Common myeloid progenitor, CD34-positive (primary cell): Measurements from ENCODE around the gene AP1S2. TPM values are rescaled to one million over a fixed set of nuclear protein-coding genes. Genes with fewer than 3 reads are reported as not detected.

Source experiments
- CTCF ChIA-PET: fragments of 350-600 bp; sonication (Branson Sonifier 250); formaldehyde crosslinking; loops from one replicate; lab custom pipeline; 2021; ENCODE audit warnings: antibody characterized with exemption; lab: Charles Lee
- POLR2A ChIA-PET: fragments of 350-600 bp; sonication (Branson Sonifier 250); formaldehyde crosslinking; loops from one replicate; lab custom pipeline; 2021; ENCODE audit warnings: antibody characterized with exemption; lab: Charles Lee
- DNase-seq, 3 donors: peaks; one replicate each; pipeline versions ENCODE4 v3.0.0 to v3.0.0-alpha.2; 2013
- H3K27ac ChIP-seq, 2 experiments: 1 replicate in 1 of 2; 2 replicates in 1 of 2; pipeline ENCODE4 v1.7.0; 2013; ENCODE audit warnings: inconsistent platforms in 2 of 2, low read length in 2 of 2, mild to moderate bottlenecking in 2 of 2, low read depth in 1 of 2, moderate library complexity in 1 of 2; ENCODE audit not compliant: severe bottlenecking in 2 of 2, insufficient read depth in 1 of 2, poor library complexity in 1 of 2
- H3K27me3 ChIP-seq, 5 experiments: replicated peaks in 2 of 5; 1 replicate in 3 of 5; 2 replicates in 2 of 5; pipeline versions ENCODE4 v1.6.1 to v1.7.0; 2013; ENCODE audit warnings: low read length in 4 of 5, mild to moderate bottlenecking in 2 of 5, moderate library complexity in 2 of 5, inconsistent platforms in 1 of 5; ENCODE audit not compliant: insufficient read depth in 5 of 5, control insufficient read depth in 4 of 5
- H3K36me3 ChIP-seq, 4 experiments: 1 replicate in 2 of 4; 2 replicates in 2 of 4; pipeline versions ENCODE4 v1.6.1 to v1.7.0; 2013; ENCODE audit warnings: low read length in 3 of 4, control low read depth in 1 of 4, mild to moderate bottlenecking in 1 of 4; ENCODE audit not compliant: control insufficient read depth in 4 of 4, insufficient read depth in 4 of 4
- H3K4me1 ChIP-seq, 4 experiments: 1 replicate in 3 of 4; 2 replicates in 1 of 4; pipeline versions ENCODE4 v1.6.1 to v1.7.1; 2013; ENCODE audit warnings: low read length in 3 of 4, mild to moderate bottlenecking in 3 of 4, control low read depth in 1 of 4, inconsistent platforms in 1 of 4, moderate library complexity in 1 of 4; ENCODE audit not compliant: control insufficient read depth in 4 of 4, insufficient read depth in 4 of 4; ENCODE audit errors: control extremely low read depth in 1 of 4
- H3K4me3 ChIP-seq, 7 experiments: 1 replicate in 4 of 7; 2 replicates in 3 of 7; pipeline versions ENCODE4 v1.5.1 to v1.7.0; 2013; ENCODE audit warnings: mild to moderate bottlenecking in 7 of 7, low read length in 6 of 7, moderate library complexity in 6 of 7, inconsistent platforms in 2 of 7, low read depth in 2 of 7, control low read depth in 1 of 7; ENCODE audit not compliant: insufficient read depth in 4 of 7, control insufficient read depth in 1 of 7; ENCODE audit errors: extremely low read depth in 1 of 7
- H3K9me3 ChIP-seq, 5 experiments: 1 replicate in 4 of 5; 2 replicates in 1 of 5; pipeline versions ENCODE4 v1.6.1 to v1.7.1; 2013; ENCODE audit warnings: low read length in 4 of 5, mild to moderate bottlenecking in 2 of 5, inconsistent platforms in 1 of 5, low read depth in 1 of 5, moderate library complexity in 1 of 5; ENCODE audit not compliant: control insufficient read depth in 4 of 5, insufficient read depth in 2 of 5; ENCODE audit errors: control extremely low read depth in 1 of 5
- WGBS: methylation state at CpG from one replicate; pipeline ENCODE4 v1.1.5; 2013; ENCODE audit not compliant: insufficient coverage; 5-methylcytosine and 5-hydroxymethylcytosine counted together
- polyA plus RNA-seq: library from polyadenylated mRNA; unstranded; fragments of 120-200 nt; gene quantifications from one replicate; pipeline ENCODE4 v1.2.1, GENCODE V29; 2013

AP1S2 gene
- 81.2 TPM for polyA plus RNA-seq

DNA sequence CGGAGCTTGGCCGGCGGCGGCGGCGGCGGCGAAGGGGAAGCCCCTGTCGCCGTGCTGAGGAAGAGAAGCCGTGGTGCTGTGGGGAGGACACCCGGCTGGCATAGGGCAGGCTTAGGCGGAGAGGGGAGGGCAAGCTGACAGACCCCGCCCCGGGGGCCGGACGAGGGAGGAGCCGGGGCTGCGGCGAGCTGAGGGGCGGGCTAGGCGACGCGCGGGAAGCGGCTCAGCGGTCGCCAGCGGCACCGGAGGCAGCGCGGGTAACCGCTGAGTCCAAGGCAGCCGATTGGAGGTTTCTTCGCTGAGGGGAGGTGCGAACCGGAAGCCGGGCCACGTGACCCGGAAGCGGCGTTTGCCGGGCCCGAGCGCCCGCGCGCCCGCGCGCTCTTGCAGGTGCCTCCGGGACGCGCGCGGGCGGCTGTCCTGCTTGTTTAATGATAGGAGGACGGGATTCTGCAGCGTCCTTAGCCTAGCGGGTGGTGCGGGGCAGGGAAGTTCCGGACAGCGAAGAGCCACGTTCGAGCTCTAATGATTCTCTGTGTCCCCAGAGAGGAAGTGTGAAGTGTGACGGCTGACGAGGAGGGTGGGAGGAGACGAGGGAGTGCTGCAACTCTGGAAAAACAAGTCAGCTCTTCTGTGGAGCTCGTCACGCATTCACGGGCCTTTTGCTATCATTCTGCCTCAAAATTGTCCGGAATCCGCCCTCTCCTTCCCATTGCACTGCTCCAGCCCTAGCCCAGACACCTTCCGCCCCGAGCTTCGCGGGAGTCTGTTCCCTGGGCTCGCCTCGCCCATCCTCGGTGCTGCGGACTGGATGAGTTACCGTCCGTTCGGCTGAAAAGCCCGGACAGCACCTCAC, at the start of gene AP1S2:
TSS of gene AP1S2 (minus strand) at position 102 of the 856 bp plus-strand sequence. CDS start 2,289 bp downstream, outside the sequence.
- peak within 1 kb of the TSS; percentile 76 to 85 for H3K27ac ChIP-seq
- ChIA-PET CTCF (interaction anchor here (1.7 kb wide), 1 partner anchor 34 kb away, joined by 3 read pairs; no protein-coding TSS in a partner anchor), POLR2A (no interaction called here)
- H3K36me3 ChIP-seq = peaks cover 0 to 5% (median 0%) of the 10 kb centered on the region in 4 experiments
- peak; percentile 92 to 99 (median 99) for DNase-seq
- H3K9me3 ChIP-seq = no peaks in the 10 kb centered on the region
- H3K4me3 ChIP-seq = peak within 1 kb of the TSS; percentile 70 to 84 (median 74)
- peaks cover 11 to 24% (median 19%) of the 10 kb centered on the region in 4 experiments for H3K4me1 ChIP-seq
- peaks cover 0 to 35% (median 0%) of the 10 kb centered on the region in 5 experiments for H3K27me3 ChIP-seq
- WGBS = under 1% methylated on average over 76 of the region's 85 CpGs

GRCh38 chrX:15903186-15903681, 48.6 kb upstream of the AP1S2 start:
- WGBS = 79% methylated on average over 3 of the region's 5 CpGs
- POLR2A ChIA-PET = no interaction called here
- Histone ChIP-seq H3K9me3 (peaks cover 0 to 6% (median 0%) of the 10 kb centered on the region in 5 experiments), H3K36me3 (no peaks in the 10 kb centered on the region), H3K27me3 (peaks cover 0 to 6% (median 0%) of the 10 kb centered on the region in 5 experiments), H3K4me3 (no peak overlapping the region), H3K4me1 (no peaks in the 10 kb centered on the region), H3K27ac (no peak overlapping the region)
- peak in 2 of 3 donors; percentile 33 to 42 for DNase-seq
- CTCF ChIA-PET = no interaction called here

GRCh38 chrX:15895334-15895733, 40.7 kb upstream of the AP1S2 start:
- DNase-seq = no peak
- Histone ChIP-seq H3K4me1 (no peaks in the 10 kb centered on the region), H3K27ac (no peak overlapping the region), H3K4me3 (no peak overlapping the region), H3K27me3 (peaks cover 0 to 8% (median 0%) of the 10 kb centered on the region in 5 experiments), H3K36me3 (no peaks in the 10 kb centered on the region), H3K9me3 (no peaks in the 10 kb centered on the region)
- WGBS = 100% methylated on average over 1 of the region's 4 CpGs
- POLR2A ChIA-PET = no interaction called here
- CTCF ChIA-PET = no interaction called here

DNA sequence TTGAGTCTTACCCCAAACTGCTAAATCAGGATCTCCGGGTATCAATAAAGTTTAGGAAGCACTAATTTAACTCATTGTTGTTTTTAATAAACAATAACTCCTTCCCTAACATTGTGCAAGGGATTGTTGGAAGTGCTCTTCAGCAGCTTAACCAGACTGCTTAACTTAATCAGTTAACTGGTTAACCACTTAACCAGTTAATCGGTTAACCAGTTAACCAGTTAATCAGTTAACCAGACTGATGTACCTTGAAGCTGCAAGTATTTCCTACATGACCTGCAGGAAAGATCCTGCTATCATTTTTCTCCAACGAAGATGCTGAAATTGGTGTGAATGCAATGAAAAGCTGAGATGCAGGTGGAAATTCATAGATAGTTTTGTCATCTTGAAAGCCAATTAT, 40.1 kb upstream of the AP1S2 start:
- no peaks in the 10 kb centered on the region for H3K9me3 ChIP-seq
- no peaks in the 10 kb centered on the region for H3K4me1 ChIP-seq
- ChIA-PET POLR2A (no interaction called here), CTCF (no interaction called here)
- H3K27me3 ChIP-seq = peaks cover 0 to 10% (median 0%) of the 10 kb centered on the region in 5 experiments
- no peak overlapping the region for H3K27ac ChIP-seq
- WGBS = 100% methylated on average over 2 of the region's 3 CpGs
- H3K4me3 ChIP-seq = no peak overlapping the region
- no peak for DNase-seq
- H3K36me3 ChIP-seq = no peaks in the 10 kb centered on the region

- Histone ChIP-seq H3K36me3 (no peaks in the 10 kb centered on the region), H3K27ac (no peak overlapping the region), H3K9me3 (no peaks in the 10 kb centered on the region), H3K4me1 (peaks cover 0 to 6% (median 4%) of the 10 kb centered on the region in 4 experiments), H3K4me3 (no peak overlapping the region), H3K27me3 (peaks cover 0 to 20% (median 0%) of the 10 kb centered on the region in 5 experiments)
- DNase-seq = no peak
- no CpG with 5 or more reads among the region's 2 CpGs for WGBS
- CTCF ChIA-PET = no interaction called here
- POLR2A ChIA-PET = no interaction called here
These were observed 35.9 kb upstream of the AP1S2 start for GRCh38 chrX:15890463-15890862.

- POLR2A ChIA-PET = no interaction called here
- 67% methylated on average over 5 of the region's 5 CpGs for WGBS
These were observed 33.4 kb upstream of the AP1S2 start for GRCh38 chrX:15888062-15888461.

DNA sequence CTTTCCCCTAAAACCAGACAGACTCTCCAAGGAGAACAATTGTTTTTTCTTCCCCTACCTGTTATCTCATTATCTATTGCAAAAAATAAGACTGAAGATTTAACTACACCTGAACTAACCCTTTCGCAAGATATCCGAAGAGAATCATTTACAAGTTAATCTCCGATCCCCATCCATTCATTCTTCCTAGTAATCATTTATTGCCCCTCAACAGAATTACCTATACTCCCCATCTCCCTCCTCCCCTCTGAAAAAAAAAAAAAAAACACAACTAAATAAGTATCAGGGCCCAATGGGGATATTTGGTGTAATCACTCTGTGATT, 28.9 kb upstream of the AP1S2 start:
- no peak overlapping the region for H3K4me3 ChIP-seq
- no peak overlapping the region for H3K27ac ChIP-seq
- ChIA-PET POLR2A (no interaction called here), CTCF (no interaction called here)
- H3K36me3 ChIP-seq = no peaks in the 10 kb centered on the region
- DNase-seq = no peak
- peaks cover 0 to 9% (median 0%) of the 10 kb centered on the region in 5 experiments for H3K9me3 ChIP-seq
- H3K27me3 ChIP-seq = peaks cover 0 to 18% (median 0%) of the 10 kb centered on the region in 5 experiments
- H3K4me1 ChIP-seq = peaks cover 0 to 12% (median 6%) of the 10 kb centered on the region in 4 experiments
- WGBS = no CpG with 5 or more reads among the region's 3 CpGs

More at GRCh38 chrX:15888062-15888461, 33.4 kb upstream of the AP1S2 start:
- Histone ChIP-seq H3K27me3 (peaks cover 0 to 20% (median 0%) of the 10 kb centered on the region in 5 experiments), H3K4me1 (peaks cover 0 to 7% (median 4%) of the 10 kb centered on the region in 4 experiments), H3K9me3 (no peaks in the 10 kb centered on the region), H3K36me3 (no peaks in the 10 kb centered on the region), H3K4me3 (no peak overlapping the region), H3K27ac (no peak overlapping the region)
- CTCF ChIA-PET = no interaction called here
- no peak for DNase-seq
